Central memory CD4-positive, alpha-beta T cell (primary cell): Measurements from ENCODE around the gene MFRP.
A peak's percentile ranks its signal among the peaks of the same experiment; 100 is the strongest.

Source experiments
- DNase-seq: peaks from one replicate; pipeline ENCODE4 v3.0.0; 2022

The MFRP gene

DNA sequence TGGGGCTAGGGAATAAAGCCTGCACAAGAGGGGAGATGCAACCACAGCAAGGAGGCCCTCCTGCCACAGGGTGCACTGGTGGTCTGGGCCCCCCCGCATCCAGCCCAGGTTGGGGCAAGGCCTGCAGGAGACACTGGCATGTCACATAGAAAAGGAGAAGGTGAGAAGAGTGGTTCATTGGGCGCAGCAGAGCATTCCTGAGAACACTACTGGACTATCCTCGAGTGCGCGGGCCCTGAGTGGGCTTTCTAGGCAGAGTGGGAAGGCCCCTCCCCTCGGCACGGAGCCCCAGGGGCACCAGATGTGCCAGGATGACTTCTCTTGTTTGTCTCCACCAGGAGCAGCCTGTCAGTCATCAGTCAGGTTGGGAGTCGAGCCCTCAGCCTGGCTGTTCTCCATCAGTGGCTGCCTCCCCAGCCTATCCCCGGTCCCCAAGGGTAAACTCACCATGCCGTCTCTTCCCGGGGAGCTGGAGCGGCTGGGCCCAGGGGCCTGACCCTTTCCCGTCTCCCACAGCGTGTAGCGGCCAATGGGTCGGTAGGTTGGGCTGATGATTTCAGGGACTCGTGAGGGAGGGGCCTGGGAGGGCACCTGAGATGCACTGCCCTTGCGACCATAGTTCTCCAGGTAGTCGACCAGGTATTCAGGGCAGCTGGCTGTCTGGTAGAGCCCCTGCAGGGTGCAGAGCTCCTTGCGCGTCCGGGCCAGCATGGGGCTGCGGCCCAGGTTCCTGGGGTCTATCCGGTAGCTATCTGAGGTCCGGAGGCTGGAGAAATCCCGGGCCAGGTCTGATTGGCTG is 26.0 kb upstream of the MFRP start:
- DNase-seq: no peak

DNA sequence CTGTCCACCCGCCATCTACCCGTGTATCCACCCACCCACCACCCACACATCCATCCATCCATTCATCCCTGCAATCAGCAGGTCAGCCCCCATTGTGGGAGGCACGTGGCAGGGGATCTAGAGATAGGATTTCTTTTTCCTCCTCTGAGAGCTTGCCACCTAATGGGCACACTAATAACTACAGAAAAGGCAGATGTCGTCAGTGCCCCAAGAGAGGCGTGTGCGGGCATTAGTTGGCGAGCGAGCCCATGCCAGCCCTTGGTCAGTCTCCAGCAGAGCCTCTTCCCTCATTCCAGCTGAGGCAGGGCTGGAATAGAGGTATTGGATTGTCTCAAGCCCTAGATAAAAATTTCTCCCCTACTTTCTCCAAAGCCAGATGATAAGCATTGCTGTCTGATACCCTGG is 25.3 kb upstream of the MFRP start:
- DNase-seq: no peak

DNA sequence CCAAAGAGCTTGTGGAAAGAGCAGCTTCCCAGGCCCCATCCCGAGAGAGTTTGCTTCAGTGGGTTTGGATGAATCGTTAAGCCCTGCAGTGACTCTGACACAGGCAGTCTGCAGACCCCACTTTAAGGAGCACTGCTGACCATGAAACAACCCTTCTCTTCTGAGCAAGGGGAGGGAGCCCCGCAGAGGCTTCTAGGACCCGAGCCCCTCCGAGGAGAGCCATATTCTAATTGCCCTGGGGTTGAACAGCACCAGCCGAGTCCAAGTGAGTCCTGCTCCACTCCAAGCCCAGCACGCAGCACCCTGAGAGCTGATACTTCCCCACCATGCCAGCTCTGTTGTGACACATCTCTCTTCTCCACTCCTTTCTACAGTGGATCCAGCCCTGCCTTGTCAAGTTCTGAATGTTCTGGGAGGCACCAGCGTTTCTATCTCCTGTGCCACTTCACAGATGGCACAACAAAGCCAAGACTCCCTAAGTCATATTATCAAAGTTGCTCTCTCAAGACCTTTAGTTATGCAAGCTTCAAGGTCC is 24.6 kb upstream of the MFRP start:
- no peak for DNase-seq

DNA sequence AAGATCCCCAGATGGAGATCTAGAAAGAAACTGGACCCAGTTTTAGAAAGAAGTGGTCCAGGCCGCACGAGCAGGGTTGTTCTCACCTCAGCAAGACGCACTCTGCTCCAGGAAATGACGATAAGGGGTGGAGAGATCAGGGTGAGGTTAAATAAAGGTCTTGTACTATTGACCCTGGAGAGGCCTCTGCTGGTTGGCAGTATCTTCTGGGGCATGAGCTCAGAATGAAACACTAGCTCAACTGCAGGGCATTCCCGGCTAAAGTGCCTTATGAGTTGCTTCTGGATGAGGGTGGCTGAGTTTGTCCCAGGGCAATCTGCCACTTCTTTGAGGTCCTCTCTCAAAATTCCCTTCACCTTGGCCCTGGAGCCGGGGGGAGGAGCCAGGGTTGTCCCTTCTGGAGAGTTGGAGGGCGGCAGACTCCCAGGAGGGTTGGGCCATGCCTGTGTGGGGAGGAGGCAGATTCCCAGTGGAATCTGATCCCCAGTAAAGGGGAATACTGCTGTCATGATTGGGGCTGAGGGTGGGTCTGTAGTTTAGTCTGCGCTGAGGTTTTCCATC is 24.1 kb upstream of the MFRP start:
- DNase-seq: peak; percentile 36

DNA sequence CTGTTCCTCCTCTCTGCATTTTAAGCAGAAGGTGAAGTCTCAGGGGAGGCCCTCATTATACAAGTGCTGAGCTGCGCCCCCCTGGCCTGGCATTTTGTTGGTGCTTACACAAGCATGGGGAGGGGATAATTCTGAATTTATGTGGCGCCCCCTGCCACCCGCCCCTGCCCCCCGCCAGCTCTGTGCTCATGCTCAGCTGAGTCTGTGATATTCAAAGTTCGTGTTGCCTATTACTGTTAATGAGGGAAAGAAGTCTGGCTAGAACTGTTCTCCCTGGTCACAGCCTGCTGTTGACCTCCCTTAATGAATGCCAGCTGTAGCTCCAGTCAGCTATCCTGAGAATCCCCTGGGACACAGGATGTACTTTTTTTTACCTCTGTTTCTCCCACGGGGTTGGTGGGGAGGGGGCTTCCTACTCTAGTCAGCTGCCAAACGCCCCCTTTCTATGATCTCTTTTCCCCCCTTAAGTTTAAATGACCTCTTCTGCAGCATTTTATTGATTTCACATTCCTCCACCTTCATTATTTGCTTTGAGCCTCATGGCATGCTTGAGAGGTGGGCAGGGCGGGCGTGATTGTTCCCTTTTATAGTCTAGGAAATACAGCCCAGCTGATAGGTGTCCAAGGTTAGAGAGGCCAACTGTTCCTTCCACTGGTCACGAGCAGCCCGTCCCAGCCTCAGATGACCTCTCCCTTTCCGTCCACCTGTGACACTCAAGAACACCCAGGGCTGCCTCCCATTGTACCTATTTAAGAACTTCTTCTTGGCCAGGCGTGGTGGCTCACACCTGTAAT is 22.8 kb upstream of the MFRP start:
- DNase-seq: no peak

DNA sequence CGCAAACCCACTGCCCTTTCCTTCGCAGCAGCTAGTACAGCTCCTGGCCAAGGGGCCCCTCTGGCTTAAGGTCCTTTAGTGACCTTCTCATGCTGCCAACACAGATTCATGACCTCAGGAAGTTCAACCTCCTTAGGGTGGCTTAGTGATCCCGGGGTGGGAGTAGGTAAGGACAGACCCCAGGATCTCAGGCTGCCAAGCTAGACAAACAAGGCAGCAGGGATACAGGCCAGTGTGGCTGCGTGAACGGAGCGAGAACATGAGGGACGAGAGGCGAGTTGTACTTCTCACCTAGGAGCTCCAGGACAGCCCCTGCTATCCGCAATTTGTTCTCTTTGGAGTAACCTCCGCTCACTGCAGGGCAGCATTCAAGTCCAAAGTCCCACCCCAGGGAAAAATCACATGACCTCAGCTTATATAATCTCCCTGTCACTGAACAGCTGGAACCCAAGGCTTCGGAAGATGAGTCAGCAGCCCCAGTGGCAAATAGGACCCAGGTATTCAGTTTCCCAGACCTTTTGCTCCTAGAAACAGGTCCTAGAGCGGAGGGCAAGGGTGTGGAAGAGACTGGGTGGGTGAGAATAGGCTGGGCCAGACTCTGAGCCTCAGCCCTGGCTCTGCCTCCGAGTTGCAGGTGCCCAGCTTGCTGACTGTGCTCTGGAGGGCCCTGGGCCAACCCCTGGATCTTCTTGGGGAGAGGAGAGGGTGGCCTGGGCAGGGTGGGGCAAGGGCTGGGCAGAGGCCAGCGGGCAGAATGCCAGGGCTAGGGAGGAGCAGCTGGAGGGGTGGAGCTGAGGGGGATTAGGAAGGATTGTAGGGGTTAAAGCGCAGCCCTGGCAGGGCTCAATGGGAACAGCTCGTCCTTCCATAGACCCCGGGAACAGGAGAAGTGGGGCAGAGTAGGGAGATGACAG is 21.9 kb upstream of the MFRP start:
- DNase-seq: no peak

DNA sequence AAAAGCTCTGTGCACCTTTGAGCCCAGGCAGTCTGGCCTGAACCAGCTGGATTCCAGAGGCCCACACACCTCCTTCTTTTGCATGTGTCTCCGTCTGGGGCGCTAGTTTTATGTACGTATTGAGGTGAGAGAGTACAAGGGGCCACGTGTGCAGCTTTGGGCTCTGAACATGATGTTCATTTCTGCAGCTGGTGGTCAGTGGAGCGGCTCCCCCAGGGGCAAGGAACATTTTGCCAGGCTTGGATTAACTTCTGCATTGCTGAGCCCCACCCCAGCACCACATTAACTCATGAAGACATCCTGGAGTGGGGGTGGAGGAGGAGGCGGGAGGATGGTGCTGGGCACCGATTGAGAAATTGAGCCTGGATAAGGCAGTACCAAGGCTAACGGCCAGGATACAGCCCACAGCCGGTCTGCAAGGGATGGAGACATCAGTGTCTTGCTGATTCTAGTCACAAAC is 21.2 kb upstream of the MFRP start:
- no peak for DNase-seq

DNA sequence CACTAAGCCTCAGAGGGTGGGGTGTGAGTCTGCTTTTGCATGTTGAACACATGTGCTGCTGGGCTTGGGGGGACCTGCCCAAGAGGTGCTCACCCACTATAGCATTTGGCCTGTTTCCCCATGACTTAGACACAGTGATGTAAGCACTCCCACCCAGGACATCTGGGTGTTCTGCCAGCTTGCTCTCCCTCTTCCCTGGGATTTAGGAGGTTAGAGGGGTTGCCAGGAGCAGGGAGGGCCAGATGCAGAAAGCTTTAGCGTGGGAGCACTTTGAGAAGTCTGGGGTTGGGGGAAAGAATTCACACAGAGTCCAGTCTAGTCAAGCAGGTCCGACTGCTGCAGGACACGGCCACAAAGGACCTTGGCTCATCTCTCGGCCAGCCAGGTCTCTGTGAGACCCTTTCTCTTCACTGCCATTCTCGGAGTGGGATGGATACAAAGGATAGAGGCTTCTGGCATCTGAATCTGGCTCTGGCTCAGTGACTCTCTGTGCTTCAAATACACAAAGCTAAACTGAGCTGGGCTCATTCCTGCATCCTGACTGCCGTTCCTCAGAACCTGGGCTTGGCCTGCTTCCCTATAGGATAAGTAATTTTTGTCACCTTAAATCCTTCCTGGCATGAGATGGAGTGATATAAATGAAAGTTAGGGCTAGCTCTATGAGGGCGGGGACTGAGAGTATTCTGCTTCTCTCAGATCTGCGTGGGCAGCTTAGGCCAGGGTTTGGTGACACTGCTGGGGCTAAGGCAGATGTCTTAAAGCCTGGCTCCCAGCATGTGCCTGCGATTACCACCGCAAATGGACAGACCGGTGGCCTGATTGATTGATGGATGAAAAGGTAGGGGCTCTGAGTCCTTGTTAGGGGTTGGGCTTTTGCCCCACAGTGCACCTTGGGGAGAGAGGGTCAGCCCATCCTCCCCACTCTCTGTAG is 20.4 kb upstream of the MFRP start:
- DNase-seq: no peak

DNA sequence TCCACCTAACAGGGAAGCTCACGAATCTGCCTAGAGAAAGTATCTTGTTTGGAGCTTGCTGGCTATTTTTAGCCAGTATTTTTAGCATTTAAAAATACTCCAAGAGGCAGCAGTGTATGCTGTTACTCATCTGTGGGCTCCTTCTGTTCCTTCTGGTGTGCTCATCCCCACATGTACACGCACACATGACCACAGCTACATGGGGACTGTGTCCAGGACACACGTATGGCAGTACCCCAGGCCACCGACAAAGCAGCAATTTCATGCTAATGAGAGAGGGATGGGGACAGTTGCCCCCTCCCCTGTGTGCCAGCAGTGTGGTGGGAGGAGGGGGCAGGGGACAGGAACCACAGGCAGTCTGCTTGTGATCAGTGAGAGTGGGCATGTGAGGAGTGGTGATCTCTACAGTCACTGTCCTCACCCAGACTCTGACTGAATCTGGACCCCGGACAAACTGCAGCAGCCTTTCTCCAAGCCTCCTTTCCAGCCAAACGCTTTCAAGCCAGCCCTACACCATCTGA is 18.6 kb upstream of the MFRP start:
- no peak for DNase-seq

DNA sequence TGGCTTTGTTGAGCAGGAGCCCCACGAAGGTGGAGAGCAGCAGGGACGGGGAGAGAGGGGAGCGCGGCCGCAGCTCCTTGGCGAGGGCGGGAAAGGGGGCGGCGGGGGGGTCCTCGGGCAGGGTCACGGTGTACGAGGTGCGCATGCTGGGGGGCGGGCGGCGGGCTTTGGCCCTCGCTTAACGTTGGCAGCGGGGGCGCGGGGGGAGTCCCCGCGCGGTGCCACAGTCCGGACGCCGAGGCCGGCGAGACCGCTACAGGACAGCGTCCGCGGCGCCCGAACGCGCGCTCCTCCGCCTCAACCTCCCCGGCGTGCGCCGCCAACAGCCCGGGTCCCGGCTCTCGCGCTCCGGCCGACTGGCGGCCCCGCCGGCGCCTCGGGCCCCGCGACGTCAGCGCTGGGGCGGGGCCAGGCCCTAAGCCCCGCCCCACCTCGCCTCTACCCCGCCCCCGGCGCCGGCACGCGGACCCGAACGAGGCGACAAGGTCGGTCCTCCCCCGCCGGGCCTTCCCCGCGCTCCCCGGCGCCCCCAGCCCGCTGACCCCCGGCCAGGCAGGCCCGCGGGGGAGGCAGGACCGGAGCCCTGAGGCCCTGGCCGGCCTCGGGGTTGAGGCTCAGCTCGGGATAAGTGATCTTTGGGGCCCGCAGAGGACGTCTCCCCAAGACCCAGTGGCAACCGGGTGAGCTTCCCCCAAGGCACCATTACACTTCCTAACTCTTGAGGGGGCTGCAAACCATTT is 17.5 kb upstream of the MFRP start:
- DNase-seq: peak; percentile 47

DNA sequence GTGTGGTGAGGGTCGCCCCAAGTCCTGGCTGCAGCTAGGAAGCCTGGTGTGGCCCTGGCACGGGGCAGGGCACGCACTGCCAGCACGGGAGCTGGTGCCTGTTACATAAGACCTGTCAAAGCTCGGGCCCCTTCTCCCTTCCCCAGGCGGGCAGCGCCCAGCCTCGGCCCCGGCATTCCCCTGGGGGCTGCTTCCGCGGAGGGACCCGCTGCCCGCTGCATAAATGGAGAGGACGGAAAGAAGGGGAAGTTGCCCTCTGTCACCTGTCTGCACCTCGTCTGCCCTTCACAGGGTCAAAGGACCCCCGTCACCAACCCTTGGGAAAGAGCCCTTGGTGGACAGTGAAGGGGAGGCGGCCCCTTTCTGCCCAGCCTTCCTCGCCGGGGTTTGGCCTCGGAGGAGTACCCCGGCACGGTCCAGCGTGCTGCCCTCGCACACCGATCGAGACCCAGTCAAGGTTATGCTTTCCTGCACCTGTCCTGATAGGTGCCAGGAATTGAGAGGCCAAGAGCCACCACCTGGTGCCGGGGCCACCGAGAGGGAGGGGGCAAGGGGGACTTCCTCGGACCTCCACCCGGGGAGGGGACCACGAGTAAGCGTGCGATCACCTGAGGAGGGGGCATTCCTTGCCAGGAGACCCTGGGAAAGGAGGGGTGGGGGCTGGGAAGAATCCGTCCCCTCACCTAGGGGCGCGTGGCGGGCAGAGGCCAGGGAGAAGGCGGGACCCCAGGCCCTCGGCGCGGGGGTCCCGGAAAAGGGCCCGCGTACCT is 16.8 kb upstream of the MFRP start:
- no peak for DNase-seq

DNA sequence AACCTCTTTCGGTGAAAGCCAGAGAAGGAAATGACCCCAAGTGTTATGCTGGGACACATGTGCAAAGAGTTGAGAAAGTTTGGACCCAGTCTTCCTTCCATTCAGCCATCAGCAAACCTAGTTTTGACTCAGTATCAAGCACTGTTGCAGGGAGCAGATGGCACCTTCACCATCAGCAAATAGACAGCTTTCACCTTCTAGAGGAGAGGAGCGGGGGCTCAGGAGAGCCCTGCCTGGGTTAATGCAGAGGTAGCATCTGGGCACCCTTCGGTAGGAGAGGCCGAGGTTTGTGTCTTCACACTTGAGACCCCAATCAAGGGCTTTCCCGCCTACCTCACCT is 16.2 kb upstream of the MFRP start:
- DNase-seq: no peak

DNA sequence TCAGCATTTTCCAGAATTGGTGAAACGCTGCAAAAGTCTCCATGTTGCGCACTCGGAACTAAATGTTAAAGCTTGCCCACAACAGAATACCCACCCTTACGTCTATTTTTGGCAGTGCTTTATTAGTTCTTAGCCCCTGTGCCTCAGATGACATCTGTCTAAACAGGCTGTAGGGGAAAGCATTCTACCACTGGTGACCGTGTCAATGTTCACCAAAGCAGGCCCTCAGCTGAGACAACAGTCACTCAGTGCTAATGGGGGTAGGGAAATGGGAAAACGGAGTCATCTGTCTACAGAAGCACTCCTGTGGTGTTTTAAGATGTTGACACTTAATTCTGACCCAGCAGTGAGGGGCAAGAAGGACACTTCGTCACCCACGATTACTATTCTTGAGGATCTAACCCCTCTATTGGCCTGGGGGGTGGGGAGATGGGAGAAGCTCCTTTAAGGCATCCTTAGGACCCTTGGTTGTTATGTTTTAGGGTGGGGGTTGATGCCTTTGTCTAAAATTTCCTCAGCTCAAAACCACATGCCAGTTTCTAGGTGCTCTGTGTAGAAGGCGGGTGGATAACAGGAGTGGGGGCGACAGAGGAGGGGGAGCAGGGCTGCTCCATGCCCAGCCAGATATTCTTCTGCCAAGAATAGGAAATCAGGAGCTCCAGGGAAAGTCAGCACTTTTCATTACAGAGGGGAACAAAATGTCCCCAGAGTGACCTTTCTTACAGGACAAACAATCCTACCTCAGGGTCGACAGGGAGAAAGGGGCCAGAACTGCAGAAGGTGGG is 15.6 kb upstream of the MFRP start:
- DNase-seq: no peak

DNA sequence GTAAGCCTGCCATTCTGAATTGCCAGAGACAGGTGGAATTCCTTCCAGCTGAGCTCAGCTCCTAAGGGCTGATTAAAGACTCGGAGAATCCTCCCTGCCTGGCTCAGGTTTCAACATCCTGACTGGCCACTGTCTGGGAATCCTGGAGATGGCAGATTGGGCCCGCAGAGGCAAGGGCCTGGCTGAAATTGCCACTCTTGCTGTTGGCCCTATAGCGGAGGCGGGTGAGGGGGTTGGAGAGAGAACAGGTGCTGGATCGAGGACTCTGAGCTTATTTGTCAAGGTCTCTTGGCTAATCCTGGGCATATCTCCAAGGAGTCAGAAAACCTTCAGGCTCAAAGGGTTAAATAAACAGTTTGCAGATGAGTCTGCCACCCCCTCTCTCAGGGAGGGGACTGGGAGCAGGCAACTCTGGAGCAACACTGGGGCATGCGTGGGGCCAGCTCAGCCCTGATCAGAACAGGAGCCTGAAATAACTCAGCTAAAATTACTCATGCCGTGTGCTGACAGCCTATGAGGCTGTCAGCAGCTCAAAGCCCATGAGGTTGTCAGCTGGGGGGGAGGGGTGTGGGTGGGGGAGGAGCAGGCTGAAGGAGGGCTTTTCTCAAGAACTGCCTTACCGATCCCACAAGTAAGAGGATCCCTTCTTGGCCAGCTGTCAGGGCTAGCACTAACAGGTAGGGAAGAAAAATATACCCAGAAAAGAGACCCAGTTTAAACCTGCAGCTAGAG is 14.7 kb upstream of the MFRP start:
- no peak for DNase-seq

DNA sequence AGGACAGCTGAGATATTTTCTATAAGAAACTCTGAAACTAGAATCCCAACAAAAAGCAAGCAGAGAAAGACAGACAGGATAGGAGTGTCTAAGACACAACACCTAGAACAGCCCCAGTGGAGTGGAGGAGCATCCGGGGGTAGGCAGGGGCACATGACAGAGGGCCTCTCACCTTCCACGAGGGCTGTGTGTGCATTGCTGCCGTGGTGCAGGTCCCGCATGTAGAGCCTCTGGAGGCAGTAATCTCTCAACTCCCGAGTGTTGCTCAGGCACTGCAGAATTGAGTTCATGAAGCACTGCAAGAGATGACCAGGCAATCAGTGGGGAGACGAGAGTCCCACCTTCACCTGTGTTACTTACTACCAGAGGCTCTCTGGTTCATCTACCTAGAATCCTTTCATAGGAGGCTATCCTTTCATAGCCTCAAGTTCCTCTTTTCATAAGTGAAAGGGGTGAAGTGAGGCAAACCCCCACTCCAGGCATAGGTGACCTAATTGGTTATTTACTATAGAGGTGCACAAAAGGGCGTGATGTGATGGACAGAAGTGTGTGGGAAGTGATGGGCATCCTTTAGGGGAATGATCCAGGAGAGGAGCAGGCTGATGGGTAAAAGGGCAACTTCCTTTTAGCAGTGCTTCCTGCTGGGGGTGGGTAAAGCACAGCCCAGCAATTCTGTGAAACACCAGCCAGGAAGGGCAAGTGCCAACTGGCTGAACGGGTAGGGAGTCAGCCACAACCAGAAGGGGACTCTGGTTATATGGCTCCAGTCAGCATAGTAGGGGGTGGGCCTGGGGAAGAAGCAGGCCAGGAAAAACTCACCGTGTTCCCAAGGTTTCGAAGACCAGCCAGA is 13.1 kb upstream of the MFRP start:
- no peak for DNase-seq

DNA sequence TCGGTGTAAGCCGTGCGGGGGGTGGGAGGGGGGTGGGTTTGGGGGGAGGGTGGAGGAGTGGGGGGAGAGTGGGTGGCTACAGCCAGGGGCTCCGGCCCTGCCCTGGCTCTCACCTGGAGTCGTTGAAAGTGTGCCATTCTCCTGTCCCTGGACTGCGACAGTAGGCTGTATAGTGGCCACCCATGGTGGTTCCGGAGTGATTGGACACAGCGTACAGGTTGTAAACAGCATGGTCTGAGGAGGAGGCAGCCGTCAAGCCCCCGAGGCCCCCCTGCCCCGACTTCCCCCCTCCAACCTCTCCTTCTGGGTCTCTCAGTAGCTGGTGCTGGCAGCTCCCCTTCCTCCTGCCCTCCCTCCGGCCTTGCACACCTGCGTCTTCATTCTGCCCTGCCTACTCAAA is 10.6 kb upstream of the MFRP start:
- DNase-seq: no peak
